Measurements from ENCODE around the gene NCAM1. TPM values are rescaled to one million over a fixed set of nuclear protein-coding genes. Genes with fewer than 3 reads are reported as not detected.

Gene NCAM1
- total and polyA plus RNA-seq, 2 donors (not counting 3 experiments of a cell fraction or from before 2014, with no cell fraction given): 0.03 TPM; not detected in 1

GRCh38 chr11:113243696-113244095 is 282.5 kb downstream of the NCAM1 start:
- H3K9ac ChIP-seq (replicated peaks; ENCODE audit: extremely low read depth, insufficient read depth, low read length): no peak overlapping the region
- no peaks in the 10 kb centered on the region for H3K27me3 ChIP-seq (ENCODE audit: control insufficient read depth in 2 of 2, insufficient read depth in 2 of 2, low read length in 2 of 2)
- BruUV-seq (replicated peaks): no TSS peak
- H3K36me3 ChIP-seq (ENCODE audit: control insufficient read depth in 2 of 2, extremely low read depth in 1 of 2, insufficient read depth in 2 of 2, low read length in 2 of 2): no peaks in the 10 kb centered on the region
- intact Hi-C loops (cut with micrococcal nuclease): no loop called here
- CTCF ChIA-PET: no interaction called here
- H3K79me2 ChIP-seq (ENCODE audit: control insufficient read depth, insufficient read depth, low read length): no peaks in the 10 kb centered on the region
- no peak overlapping the region for H2AFZ ChIP-seq (ENCODE audit: low read depth, low read length)
- H3K4me1 ChIP-seq (ENCODE audit: control insufficient read depth, extremely low read depth, insufficient read depth, low read length): no peaks in the 10 kb centered on the region
- no peaks in the 10 kb centered on the region for H4K20me1 ChIP-seq (replicated peaks; ENCODE audit: control insufficient read depth, extremely low read depth, insufficient read depth, low read length)
- no peaks in the 10 kb centered on the region for H3K9me3 ChIP-seq (replicated peaks; ENCODE audit: control insufficient read depth, insufficient read depth, low read length)
- dilution Hi-C loops (cut with MboI; ENCODE audit: extremely low pct_ligation_motif_present, low sequenced_read_pairs): no loop called here
- H3K27ac ChIP-seq (ENCODE audit: insufficient read depth, low read depth, low read length): no peak overlapping the region
- TF ChIP-seq MYC (IDR thresholded peaks at IDR 0.05; ENCODE audit: low read depth, low read length) (no peak), POLR2AphosphoS5 (IDR thresholded peaks at IDR 0.05; ENCODE audit: insufficient read depth, low read depth, low read length) (no peak), EZH2 (IDR thresholded peaks at IDR 0.05; ENCODE audit: borderline replicate concordance, low read depth, low read length, severe bottlenecking) (no peak), CTCF (IDR thresholded peaks at IDR 0.05; ENCODE audit: extremely low read depth in 1 of 2, insufficient read depth in 1 of 2, low read depth in 1 of 2, low read length in 2 of 2) (no peak), JUN (IDR thresholded peaks at IDR 0.05; ENCODE audit: borderline replicate concordance, insufficient read depth, insufficient read length, low read depth) (no peak), GATA2 (IDR thresholded peaks at IDR 0.05; ENCODE audit: insufficient read depth, insufficient read length, low read depth, low read length) (no peak), FOS (IDR thresholded peaks at IDR 0.05; ENCODE audit: borderline replicate concordance, insufficient read depth, low read length) (no peak), POLR2A (IDR thresholded peaks at IDR 0.05; ENCODE audit: low read depth, low read length) (no peak), MAX (IDR thresholded peaks at IDR 0.05; ENCODE audit: insufficient read depth, insufficient read length) (no peak)
- POLR2A ChIA-PET: no interaction called here
- H3K4me2 ChIP-seq (ENCODE audit: insufficient read depth, low read length): no peak overlapping the region
- no peak for DNase-seq (ENCODE audit: low read depth, low spot score)
- FAIRE-seq: no peak
- no peaks in the 10 kb centered on the region for H3K9me1 ChIP-seq (replicated peaks; ENCODE audit: control insufficient read depth, extremely low read depth, insufficient read depth, low read length)
- no peak overlapping the region for H3K4me3 ChIP-seq (replicated peaks in 1 of 3; ENCODE audit: insufficient read depth in 1 of 3, low read depth in 1 of 3, low read length in 3 of 3)

All from endothelial cell of umbilical vein (primary cell).